ENCODE results near the gene CAD.

The CAD gene

DNA sequence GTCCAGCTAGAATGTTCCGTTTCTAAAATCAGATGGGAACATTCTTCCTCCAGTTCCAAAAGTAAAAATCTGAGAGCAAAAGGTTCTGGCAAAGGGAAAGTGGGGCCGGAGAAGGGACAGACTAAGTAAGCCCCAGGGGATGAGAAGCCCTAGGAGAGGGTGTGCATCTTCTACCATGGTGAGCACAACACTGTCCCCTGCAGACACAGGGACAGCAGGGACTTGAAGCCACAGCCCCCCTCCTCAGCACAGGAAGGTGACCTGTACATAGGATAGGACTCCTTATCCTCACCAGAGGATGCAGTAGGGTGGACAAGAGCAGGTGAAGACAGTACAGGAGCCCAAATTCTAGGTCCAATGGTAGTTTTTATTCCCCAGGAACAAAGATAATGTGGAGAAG is 17.9 kb upstream of the CAD start:
- DNase-seq: no peak

DNA sequence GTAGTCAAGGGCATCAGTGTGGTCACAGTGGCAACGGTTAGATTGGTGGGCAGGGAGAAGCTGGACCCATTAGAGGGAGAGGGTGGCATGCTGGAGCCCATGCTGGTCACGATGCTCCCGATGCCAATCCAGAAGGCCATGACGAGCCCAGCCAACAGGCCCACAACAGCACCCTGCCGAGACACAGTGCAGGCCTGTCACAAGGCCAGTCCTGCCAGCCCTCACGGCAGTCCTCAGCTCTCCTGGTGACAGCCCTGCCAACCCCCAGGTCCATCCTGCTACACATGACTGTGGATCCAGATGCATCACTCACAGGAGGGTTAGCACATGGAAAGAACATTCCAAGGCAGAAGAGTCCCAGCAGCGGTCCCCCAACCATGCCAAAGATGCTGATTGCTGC is 15.5 kb upstream of the CAD start:
- DNase-seq: no peak

DNA sequence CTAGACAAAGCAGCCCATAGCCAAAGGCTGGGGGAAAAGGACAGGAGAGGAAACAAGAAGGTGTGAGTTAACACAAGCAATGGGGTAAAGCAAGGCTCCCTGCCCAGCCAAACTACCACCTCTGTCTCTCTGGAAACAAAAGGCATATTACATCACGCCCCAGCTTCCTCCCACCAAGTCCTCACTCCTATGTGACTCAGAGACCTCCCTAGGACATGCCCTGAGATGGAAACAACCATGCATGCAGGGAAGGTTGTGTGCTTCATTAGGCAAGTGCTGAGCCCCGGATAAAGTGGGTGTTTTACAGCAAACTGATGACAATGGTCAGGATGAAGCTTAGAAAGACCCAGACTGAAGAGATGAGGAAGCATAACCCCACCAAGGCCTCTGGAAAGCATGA is 14.3 kb upstream of the CAD start:
- DNase-seq: no peak

DNA sequence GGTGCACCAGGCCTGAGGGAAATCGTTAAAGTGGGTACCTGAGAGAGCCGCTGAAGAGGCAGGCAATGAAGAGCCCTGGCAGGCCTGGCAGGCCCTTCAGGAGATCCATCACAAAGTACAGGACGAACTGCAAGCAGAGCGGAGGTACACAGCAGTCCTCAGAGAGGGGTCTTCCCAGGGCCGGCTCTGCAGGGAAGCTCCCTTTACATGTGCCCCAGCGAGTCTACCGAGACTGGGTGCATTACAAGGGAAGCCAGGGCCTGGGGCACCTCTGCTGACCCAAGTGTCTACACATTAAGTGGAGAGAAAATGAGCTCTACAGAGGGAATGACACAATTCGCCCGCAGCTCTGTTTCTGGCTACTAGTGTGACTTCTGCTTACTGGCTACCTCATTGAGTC is 13.4 kb upstream of the CAD start:
- no peak for DNase-seq

DNA sequence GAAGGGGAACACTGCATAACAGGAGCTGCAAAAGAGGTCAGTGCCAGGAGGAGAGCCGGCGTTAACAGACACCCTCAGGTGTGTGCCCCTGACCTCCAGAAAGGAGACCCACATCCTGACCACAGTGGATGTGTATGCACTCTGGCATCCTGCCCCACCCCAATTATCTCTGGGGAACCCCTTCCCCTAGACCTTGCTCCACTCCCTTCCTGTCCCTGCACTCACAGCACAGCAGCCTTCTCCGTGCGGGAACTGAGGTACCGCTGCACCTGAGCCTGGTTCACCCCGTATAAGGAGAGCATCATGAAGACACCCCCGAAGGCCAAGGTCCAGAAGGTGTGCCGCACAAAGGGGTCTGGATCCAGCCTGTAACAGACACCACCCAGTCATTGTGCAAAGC is 12.6 kb upstream of the CAD start:
- DNase-seq: no peak

DNA sequence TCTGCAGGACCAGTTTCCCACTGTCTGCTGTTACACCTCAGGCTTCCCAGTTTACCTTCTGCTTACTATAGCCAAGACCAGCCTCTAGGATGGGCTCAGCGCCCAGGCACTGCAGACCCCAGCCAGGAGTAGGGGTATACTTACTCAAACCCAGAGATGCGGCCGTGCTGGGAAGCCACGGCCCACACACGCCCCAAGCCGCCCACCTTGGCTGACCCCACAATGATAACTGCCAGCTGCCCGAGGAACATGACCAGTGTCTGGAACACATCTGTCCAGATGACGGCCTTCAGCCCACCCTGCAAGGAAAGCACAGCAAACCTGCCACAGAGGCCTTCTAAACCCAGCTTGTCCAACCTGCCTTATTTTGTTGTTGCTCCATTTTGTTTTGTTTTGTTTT is 12.0 kb upstream of the CAD start:
- no peak for DNase-seq

DNA sequence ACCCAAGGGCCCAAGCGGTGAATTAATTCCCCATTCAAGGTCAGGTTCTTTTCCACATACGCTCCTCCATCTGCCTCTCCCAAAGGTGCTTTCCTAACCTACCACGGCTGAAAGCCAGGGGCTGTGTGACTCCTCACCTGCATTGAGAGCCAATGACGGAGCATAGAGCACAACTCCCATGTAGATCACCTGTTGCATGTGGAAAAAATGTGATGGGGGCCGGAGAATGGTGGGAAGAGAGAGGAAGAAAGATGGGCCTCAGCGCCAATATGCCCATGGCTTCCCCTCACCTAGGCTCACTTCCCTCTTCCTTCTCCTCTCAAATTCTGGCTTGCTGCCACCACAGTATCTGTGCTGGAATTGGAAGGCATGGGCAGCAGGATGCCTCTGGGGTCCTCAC is 10.8 kb upstream of the CAD start:
- no peak for DNase-seq

DNA sequence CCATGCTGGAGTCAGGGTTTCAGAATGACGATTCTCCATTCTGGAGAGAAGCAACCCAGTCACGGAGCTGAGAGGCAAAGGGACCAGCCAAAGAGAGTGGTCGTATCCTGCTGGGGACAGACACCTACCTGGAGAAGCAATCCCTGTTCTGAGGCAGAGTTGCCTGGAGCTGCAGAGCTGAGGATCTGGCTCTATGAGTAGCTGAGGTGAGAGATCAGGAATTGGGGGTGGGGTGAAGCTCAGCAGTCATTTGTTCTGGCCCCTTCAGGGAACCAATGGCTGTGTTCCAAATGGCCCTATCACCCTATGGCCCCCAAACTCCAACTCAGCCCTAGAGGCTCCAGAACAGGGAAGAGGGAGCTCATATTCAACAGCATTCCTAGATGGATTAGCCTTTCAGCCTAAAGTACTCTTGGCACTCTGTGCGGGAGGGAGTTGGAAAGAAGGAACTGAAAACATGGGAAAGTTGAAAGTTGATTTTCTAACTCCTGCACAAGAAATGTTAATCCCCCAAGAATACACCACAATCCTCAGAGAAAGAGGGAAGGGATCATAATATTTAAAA is 8.6 kb upstream of the CAD start:
- DNase-seq: no peak

DNA sequence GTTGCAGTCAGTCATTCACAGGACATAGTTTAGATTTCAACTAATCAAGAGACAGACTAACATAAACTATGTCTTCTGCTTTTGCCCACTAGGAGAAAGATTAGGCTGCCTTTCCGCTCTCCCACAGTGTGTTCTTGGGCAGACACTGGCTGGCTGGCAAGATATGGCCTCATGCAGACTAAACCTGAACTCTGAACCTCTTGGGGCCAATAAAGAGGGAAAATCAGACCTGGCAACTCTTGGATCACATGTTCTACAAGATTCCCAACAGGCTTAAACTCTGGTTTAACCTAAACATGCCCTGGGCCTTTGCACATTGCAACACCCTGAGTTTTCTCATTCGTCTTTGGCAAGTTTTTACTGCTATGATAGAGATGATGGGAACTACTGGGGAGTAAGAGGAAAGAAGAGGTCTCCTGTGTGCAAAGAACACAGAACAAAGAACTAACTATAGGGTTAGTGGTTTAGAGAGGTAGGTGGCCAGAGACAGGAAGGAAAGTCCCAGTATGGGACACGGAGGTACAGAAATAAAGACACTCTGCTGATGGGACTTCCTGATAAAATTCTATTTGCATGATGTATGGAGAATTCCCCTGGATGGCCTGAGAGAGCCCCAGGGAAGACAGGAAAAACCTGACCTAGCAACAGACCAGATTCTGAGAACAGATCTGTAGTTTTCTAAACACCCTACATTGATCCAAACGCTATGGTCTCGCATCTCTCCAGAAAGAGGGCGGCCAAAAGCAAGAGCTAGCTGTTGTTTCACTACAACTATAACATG is 7.4 kb upstream of the CAD start:
- DNase-seq: no peak

DNA sequence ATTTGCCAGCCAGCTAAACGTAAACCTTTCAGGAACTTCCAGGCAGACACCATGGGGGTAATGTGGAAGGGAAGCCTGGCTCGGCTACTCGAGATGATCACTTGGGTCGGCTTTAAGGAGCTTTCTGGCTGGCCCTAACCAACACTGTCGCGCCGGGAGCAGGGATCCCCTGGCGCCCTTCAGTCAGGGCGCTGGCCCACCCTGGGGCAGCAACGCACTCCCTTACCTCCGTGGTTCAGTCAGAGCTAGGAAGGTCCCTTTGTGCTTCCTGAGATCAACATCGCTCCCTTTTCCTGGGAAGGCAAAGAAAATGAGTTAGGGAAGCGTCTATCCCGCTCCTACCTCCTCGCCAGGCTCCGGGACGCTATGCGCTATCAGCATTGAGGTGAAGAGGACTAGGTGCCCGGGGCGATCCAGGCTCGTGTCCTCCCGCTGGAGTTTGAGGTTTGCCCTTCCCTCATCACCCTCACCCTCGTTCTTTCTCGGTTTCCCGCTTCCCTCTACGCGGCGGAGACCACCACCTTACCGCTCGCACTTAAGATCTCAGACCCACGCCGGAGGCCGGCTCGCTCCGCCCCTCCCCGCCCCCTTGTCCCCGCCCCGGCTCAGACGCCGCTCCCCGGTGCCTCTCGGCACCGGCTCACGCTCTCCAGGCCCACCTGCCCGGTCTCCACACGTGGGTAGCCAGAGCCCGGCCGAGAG is 5.8 kb upstream of the CAD start:
- DNase-seq: no peak

DNA sequence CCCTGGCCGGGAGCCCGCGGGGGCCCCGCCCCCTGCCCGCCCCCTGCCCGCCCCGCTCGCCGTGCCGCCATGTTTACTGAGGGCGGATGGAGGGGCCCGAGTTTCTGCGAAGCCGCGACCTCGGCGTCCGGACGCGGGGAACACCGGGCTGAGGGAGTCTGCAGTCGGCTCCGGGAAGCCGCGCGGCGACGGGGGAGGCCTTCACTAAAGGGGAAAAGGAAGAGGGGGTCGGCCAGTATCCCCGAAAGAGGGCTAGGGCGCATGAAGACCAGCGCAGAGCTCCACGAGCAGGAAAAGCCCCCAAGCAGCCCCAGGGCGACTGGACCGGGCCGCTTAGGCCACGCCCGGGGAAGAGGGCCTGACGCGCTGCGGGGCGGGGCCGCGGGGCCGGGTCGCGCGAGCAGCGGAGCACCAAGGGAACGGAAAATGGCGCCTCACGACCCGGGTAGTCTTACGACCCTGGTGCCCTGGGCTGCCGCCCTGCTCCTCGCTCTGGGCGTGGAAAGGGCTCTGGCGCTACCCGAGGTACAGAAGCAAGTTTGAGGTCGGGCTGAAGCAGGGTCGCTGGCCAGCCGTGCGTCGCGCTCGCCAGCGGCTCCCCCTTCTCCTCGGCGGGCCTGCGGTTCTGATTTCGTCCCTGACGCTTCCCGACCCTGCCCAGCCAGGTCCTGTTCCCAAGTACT is 5.1 kb upstream of the CAD start, which contains the start of the genes ATRAID and SLC5A6:
Gene ATRAID, plus strand, starts transcription at position 99 of the 683 bp plus-strand sequence. Its CDS starts 328 bp downstream, at position 427.
Gene SLC5A6, minus strand, starts transcription at position 326 of the 683 bp plus-strand sequence. CDS start 4,618 bp downstream, outside the sequence.
- peak; percentile 89 for DNase-seq

DNA sequence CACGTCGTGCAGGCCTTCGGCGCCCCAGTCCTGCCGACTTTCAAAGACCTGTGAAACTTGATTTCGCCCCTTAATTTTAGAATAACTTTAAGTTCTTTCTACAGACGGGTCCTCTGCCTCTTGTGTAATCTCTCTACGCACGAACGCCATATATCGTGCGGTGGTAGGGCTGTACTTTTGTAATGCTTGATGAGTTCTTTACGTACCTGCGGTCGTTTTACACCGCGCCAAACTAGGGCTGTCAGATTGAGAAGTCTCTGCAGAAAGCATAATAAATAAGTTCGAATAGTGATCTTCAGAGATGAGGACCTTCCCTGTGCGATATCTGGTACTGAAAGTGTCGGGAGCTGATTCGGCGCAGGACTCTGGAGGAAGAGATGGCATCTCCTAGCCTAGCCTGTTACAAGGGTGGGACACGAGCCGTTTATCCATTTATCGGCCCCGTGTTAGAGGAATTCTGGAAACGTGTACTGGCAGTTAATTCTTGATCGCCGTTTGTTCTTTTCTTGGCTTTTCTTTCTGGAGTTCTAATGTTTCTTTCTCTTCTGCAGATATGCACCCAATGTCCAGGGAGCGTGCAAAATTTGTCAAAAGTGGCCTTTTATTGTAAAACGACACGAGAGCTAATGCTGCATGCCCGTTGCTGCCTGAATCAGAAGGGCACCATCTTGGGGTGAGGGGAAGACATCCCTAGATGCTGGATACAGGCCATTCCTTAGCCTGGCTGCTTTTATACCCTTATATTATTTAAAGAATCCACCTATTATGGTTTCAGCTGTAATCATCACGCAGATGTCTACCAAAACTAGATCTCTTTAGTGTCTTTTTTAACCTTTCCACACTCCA is 4.3 kb upstream of the CAD start:
- DNase-seq: peak; percentile 72

DNA sequence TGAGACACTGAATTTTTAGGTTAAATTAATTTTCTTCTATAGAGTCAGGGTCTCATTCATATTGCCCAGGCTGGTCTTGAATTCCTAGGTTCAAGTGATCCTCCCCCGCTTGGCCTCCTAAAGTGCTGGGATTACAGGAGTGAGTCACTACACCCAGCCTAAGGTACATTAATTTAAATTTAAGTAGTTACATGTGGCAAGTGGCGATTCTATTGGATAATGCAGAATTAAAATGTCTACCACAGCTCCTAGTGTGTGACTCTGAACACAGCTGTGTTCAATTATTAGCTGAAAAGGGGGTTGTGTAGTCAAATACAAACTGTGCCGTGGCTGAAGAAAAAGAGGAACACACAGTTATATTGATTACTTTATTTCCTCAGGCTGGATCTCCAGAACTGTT is 2.2 kb upstream of the CAD start:
- DNase-seq: no peak

DNA sequence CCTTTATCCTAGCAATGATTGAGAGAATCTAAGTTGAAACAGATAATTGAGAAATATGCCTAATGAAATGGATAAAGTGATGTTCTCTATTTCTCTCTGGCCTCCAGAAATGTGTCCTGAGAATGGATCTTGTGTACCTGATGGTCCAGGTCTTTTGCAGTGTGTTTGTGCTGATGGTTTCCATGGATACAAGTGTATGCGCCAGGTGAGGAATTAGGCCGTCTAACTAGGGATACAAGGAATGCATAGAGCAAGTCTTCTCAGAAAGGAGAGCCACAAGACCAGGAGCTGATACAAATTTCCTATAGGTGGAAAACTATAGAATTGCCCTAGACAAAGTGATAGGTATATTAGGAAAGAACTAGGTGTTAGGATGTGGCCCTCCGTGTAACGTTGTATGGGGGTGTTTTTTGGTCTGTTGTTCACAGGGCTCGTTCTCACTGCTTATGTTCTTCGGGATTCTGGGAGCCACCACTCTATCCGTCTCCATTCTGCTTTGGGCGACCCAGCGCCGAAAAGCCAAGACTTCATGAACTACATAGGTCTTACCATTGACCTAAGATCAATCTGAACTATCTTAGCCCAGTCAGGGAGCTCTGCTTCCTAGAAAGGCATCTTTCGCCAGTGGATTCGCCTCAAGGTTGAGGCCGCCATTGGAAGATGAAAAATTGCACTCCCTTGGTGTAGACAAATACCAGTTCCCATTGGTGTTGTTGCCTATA is 592 bp upstream of the CAD start:
- no peak for DNase-seq

DNA sequence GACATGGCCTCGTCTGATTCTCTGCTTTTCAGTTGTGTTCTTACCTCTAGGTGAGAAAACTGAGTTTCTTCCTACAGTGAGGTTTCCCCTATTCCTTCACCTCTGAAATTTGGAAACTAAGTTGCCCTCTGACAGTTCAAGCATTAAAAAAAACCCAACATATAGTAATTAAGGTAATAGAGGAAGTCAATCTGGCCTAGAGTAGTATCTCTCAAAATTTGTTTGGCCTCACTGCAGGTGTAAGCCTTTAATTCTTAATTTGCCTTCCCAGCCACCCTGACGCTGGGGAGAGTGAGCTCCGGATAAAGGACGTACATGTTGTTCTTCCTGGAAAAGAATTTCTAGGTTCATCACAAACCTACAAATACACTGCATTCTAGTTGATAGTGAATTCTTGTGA is 1.4 kb downstream of the CAD start:
- no peak for DNase-seq

DNA sequence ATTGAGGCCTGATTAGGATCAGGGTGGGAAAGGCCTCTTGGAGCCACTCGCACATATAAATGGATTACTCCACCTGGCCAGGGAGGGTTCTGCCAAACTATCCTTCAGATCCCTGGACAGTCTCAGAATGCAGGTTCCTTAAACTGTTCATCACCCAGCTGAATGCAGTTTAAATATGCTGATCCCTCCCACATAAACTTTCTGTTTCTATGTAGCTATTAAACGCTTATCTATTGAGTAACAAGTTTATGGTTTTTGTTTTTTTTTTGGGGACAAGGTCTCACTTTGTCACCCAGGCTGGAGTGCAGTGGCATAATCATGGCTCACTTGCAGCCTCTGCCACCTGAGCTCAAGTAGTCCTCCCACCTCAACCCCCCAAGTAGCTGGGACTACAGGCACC is 1.9 kb downstream of the CAD start:
- DNase-seq: no peak

DNA sequence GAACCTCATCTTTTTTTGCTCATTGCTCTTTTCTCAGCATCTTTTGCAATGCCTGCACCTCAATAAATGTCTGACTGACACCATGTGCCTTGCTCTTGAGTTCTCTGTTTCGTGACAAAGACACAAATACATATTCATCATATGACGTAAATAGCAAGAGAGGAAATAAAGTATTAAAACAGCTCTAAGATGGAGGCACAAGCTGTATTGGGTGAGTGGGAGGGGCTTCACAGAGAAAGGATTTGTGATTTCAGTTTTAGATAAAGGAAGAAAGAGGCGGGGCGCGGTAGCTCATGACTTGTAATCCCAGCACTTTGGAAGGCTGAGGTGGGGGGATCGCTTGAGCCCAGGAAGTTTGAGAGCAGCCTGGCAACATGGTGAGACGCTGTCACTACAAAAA is 2.9 kb downstream of the CAD start:
- DNase-seq: no peak

DNA sequence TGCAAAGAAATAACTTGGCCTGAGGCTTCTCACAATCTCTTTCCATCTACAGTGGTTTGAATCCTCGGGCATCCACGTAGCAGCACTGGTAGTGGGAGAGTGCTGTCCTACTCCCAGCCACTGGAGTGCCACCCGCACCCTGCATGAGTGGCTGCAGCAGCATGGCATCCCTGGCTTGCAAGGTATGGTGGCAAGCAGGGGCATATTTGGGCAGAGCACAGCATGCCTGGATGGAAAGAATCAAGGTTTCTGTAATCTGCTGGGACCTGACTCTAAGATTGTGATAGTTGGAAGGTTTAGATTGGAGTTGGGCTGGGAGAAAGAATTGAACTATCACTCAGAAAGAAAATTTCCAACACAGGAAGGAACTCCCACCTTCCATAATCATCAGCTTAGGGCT is 4.0 kb downstream of the CAD start:
- no peak for DNase-seq

DNA sequence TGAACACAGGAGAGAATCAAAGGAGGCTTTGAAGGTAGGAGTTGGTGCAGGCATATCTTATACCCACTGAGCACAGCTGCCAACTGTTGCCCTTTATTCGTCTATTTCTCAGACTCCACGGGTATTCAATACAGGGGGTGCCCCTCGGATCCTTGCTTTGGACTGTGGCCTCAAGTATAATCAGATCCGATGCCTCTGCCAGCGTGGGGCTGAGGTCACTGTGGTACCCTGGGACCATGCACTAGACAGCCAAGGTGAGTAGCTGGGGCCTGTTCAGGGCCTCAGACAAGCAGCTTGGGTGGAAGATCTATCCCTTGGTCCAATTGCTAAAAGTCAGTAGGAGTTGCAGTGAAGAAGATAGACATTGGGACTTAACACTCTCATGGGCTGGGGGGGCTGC is 5.2 kb downstream of the CAD start:
- DNase-seq: no peak

DNA sequence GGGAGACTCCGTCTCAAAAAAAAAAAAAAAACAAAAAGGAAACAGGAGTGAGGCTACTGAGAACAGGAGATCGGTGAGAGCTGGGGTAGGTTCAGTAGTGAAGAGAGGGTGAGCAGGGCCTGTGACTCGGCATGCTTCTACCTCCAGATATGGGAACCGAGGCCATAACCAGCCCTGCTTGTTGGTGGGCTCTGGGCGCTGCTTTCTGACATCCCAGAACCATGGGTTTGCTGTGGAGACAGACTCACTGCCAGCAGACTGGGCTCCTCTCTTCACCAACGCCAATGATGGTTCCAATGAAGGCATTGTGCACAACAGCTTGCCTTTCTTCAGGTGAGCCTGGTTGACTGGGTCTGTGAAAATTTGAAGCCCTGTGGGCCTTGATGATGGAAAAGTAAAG is 6.2 kb downstream of the CAD start:
- no peak for DNase-seq

DNA sequence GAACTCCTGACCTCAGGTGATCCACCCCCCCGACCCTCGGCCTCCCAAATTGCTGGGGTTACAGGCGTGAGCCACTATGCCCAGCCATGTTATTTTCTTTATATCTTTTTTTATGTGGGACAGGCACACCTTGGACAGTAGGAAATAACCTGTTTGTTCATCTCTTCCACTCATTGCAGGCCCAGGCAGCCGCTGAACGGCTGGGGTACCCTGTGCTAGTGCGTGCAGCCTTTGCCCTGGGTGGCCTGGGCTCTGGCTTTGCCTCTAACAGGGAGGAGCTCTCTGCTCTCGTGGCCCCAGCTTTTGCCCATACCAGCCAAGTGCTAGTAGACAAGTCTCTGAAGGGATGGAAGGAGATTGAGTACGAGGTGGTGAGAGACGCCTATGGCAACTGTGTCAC is 8.4 kb downstream of the CAD start:
- no peak for DNase-seq

DNA sequence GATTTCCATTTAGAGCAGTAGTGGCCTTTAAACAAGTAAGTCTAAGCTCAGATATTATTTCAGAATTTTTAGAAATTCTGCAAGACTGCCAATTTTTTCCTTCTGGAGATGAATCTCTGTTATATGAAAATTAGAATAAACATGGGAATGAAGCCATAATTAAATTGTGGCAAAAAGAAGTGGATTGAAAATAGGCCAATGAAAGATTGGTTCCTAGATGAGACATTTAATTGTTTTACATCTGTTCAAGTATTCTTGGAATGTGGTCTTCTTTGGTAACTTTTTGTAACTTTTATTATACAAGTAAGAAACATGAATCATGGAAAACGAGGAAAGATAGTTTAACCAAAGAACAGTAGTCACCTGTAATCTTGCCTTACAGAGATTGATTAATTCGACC is 10.3 kb downstream of the CAD start:
- no peak for DNase-seq

All from CD4-positive, alpha-beta T cell treated with Interleukin-15 for 1 hour (primary cell).